Smooth muscle cell (in vitro differentiated cells): ENCODE measurements around the gene TMEM150A. TPM values are rescaled to one million over a fixed set of nuclear protein-coding genes. Genes with fewer than 3 reads are reported as not detected.

Experiments used
- DNase-seq: peaks from one replicate; lab custom pipeline; 2025; ENCODE audit not compliant: unreplicated experiment; lab: John Stamatoyannopoulos, UW
- H2AFZ ChIP-seq: fragments of 200-600 bp; sonication (generic); 2 replicates; pipeline ENCODE4 v1.6.0; 2016; ENCODE audit warnings: antibody characterized with exemption, low read depth, mild to moderate bottlenecking
- H3F3A ChIP-seq: fragments of 200-600 bp; sonication (generic); 2 replicates; pipeline ENCODE4 v1.6.0; 2017; ENCODE audit warnings: antibody characterized with exemption, low read depth
- H3K27ac ChIP-seq: fragments of 200-600 bp; sonication (generic); 2 replicates; pipeline ENCODE4 v1.5.1; 2016; ENCODE audit warnings: low read depth, mild to moderate bottlenecking
- H3K27me3 ChIP-seq: fragments of 200-600 bp; sonication (generic); 2 replicates; pipeline ENCODE4 v1.6.1; 2016; ENCODE audit warnings: low read depth, mild to moderate bottlenecking
- H3K36me3 ChIP-seq: fragments of 200-600 bp; sonication (generic); 2 replicates; pipeline ENCODE4 v1.5.1; 2016; ENCODE audit warnings: low read depth
- H3K4me1 ChIP-seq: fragments of 200-600 bp; sonication (generic); 2 replicates; pipeline ENCODE4 v1.5.1; 2016; ENCODE audit warnings: low read depth
- H3K4me2 ChIP-seq: fragments of 200-600 bp; sonication (generic); 2 replicates; pipeline ENCODE4 v1.6.0; 2016; ENCODE audit warnings: mild to moderate bottlenecking
- H3K4me3 ChIP-seq: fragments of 200-600 bp; sonication (generic); 2 replicates; pipeline ENCODE4 v1.5.1; 2016; ENCODE audit warnings: mild to moderate bottlenecking
- H3K79me2 ChIP-seq: fragments of 200-600 bp; sonication (generic); 2 replicates; pipeline ENCODE4 v1.6.0; 2016; ENCODE audit warnings: low read depth, mild to moderate bottlenecking
- H3K9ac ChIP-seq: fragments of 200-600 bp; sonication (generic); 2 replicates; pipeline ENCODE4 v1.6.0; 2016; ENCODE audit warnings: low read depth
- H3K9me3 ChIP-seq: fragments of 200-600 bp; sonication (generic); replicated peaks from 2 replicates; pipeline ENCODE4 v1.5.1; 2016; ENCODE audit warnings: low read depth
- H4K20me1 ChIP-seq: fragments of 200-600 bp; sonication (generic); 2 replicates; pipeline ENCODE4 v1.6.0; 2016; ENCODE audit warnings: low read depth
- CTCF ChIP-seq: fragments of 200-600 bp; sonication (generic); IDR thresholded peaks from 2 replicates; pipeline ENCODE4 v1.5.1; 2017; ENCODE audit warnings: borderline replicate concordance, mild to moderate bottlenecking, antibody characterized with exemption; ENCODE audit not compliant: insufficient read depth, poor library complexity, severe bottlenecking
- WGBS: methylation state at CpG from one replicate; pipeline ENCODE4 v1.1.7; 2016; ENCODE audit warnings: low lambda C conversion rate; 5-methylcytosine and 5-hydroxymethylcytosine counted together
- polyA plus RNA-seq: library from polyadenylated mRNA; unstranded; fragments of >200 nt; fragmentation: Nextera tagmentation; extraction: Ambion mirVana; gene quantifications from 2 replicates; pipeline ENCODE4 v1.2.1, GENCODE V29; 2016
- total RNA-seq: library from RNA; depleted of rRNA; stranded (reverse); fragments of >200 nt; gene quantifications from 2 replicates; pipeline ENCODE4 v1.2.3, GENCODE V29; 2014

The TMEM150A gene
- total and polyA plus RNA-seq, 2 experiments from 2014 or later: 7.7 to 20.0 TPM

- H3K36me3 ChIP-seq: peaks cover 17% of the 10 kb centered on the region
- 96% methylated on average over 10 of the region's 10 CpGs for WGBS
- H3F3A ChIP-seq: peaks cover 34% of the 10 kb centered on the region
- DNase-seq: no peak
- H3K27ac ChIP-seq: peak overlapping the region; percentile 65
- no peaks in the 10 kb centered on the region for H3K79me2 ChIP-seq
- H3K4me2 ChIP-seq: peak overlapping the region; percentile 47
- TF ChIP-seq CTCF: no peak
- H3K9ac ChIP-seq: no peak overlapping the region
- no peak overlapping the region for H3K4me3 ChIP-seq
- H2AFZ ChIP-seq: no peak overlapping the region
- H4K20me1 ChIP-seq: peaks cover 26% of the 10 kb centered on the region
- no peaks in the 10 kb centered on the region for H3K9me3 ChIP-seq
- H3K27me3 ChIP-seq: no peaks in the 10 kb centered on the region
- peaks cover 4% of the 10 kb centered on the region for H3K4me1 ChIP-seq
These were observed 45.5 kb upstream of the TMEM150A start for GRCh38 chr2:85647823-85648526.

- no peak for DNase-seq
- Histone ChIP-seq H3F3A (peaks cover 34% of the 10 kb centered on the region), H4K20me1 (peaks cover 18% of the 10 kb centered on the region), H2AFZ (no peak overlapping the region), H3K79me2 (no peaks in the 10 kb centered on the region), H3K9ac (no peak overlapping the region), H3K27ac (no peak overlapping the region), H3K4me3 (no peak overlapping the region), H3K9me3 (no peaks in the 10 kb centered on the region), H3K36me3 (peaks cover 23% of the 10 kb centered on the region), H3K27me3 (no peaks in the 10 kb centered on the region), H3K4me2 (no peak overlapping the region), H3K4me1 (peaks cover 4% of the 10 kb centered on the region)
- TF ChIP-seq CTCF: no peak
- WGBS: 94% methylated on average over 2 of the region's 2 CpGs
These were observed 43.7 kb upstream of the TMEM150A start for GRCh38 chr2:85646166-85646565.

GRCh38 chr2:85644909-85645308, 42.4 kb upstream of the TMEM150A start:
- no peak overlapping the region for H3K4me2 ChIP-seq
- H2AFZ ChIP-seq: no peak overlapping the region
- no peak overlapping the region for H3K9ac ChIP-seq
- peaks cover 34% of the 10 kb centered on the region for H3F3A ChIP-seq
- peaks cover 4% of the 10 kb centered on the region for H3K4me1 ChIP-seq
- peaks cover 18% of the 10 kb centered on the region for H4K20me1 ChIP-seq
- peaks cover 28% of the 10 kb centered on the region for H3K36me3 ChIP-seq
- no peaks in the 10 kb centered on the region for H3K27me3 ChIP-seq
- H3K9me3 ChIP-seq: no peaks in the 10 kb centered on the region
- H3K79me2 ChIP-seq: no peaks in the 10 kb centered on the region
- H3K4me3 ChIP-seq: no peak overlapping the region
- TF ChIP-seq CTCF: no peak
- H3K27ac ChIP-seq: no peak overlapping the region
- 99% methylated on average over 8 of the region's 8 CpGs for WGBS
- DNase-seq: no peak

- H2AFZ ChIP-seq: no peak overlapping the region
- H3K4me2 ChIP-seq: no peak overlapping the region
- no peaks in the 10 kb centered on the region for H3K4me1 ChIP-seq
- no peak overlapping the region for H3K4me3 ChIP-seq
- no peaks in the 10 kb centered on the region for H3K79me2 ChIP-seq
- no peak overlapping the region for H3K9ac ChIP-seq
- no peak overlapping the region for H3K27ac ChIP-seq
- no peaks in the 10 kb centered on the region for H3K27me3 ChIP-seq
- no peak for TF ChIP-seq CTCF
- H3K36me3 ChIP-seq: peaks cover 36% of the 10 kb centered on the region
- H3K9me3 ChIP-seq: no peaks in the 10 kb centered on the region
- DNase-seq: no peak
- WGBS: 99% methylated on average over 3 of the region's 3 CpGs
- peaks cover 15% of the 10 kb centered on the region for H3F3A ChIP-seq
- H4K20me1 ChIP-seq: peaks cover 10% of the 10 kb centered on the region
These were observed 40.2 kb upstream of the TMEM150A start for GRCh38 chr2:85642725-85643124.
